WTC11 (cell line): Measurements from ENCODE around the gene SLIT1.

ENCODE experiments used
- CBFB ChIP-seq: sonication (generic); formaldehyde crosslinking; IDR thresholded peaks from 2 replicates; pipeline ENCODE4 v1.8.1; 2022; ENCODE audit warnings: mild to moderate bottlenecking, low read depth, missing genetic modification reagents
- CREB1 ChIP-seq: sonication (generic); formaldehyde crosslinking; IDR thresholded peaks from 2 replicates; pipeline ENCODE4 v1.8.0; 2023; ENCODE audit warnings: mild to moderate bottlenecking, missing genetic modification reagents
- CREM ChIP-seq: sonication (generic); formaldehyde crosslinking; IDR thresholded peaks from 2 replicates; pipeline ENCODE4 v1.8.1; 2022; ENCODE audit warnings: mild to moderate bottlenecking, missing genetic modification reagents, moderate library complexity
- FOXP1 ChIP-seq: sonication (generic); formaldehyde crosslinking; IDR thresholded peaks from 2 replicates; pipeline ENCODE4 v1.8.0; 2022; ENCODE audit warnings: missing genetic modification reagents, mild to moderate bottlenecking, moderate library complexity, borderline replicate concordance
- ZNF232 ChIP-seq: sonication (generic); formaldehyde crosslinking; IDR thresholded peaks from 2 replicates; pipeline ENCODE4 v1.8.0; 2022; ENCODE audit warnings: mild to moderate bottlenecking, missing genetic modification reagents
- ZNF423 ChIP-seq: fragments of 250-450 bp; sonication (Bioruptor Pico); IDR thresholded peaks from 2 replicates; pipeline ENCODE4 v2.1.2; 2022; ENCODE audit warnings: mild to moderate bottlenecking, moderate library complexity
- TF ChIP-seq, protein P1 (sequence below): fragments of 200-600 bp; IDR thresholded peaks from 2 replicates; pipeline ENCODE4 v1.8.0; 2022; ENCODE audit warnings: antibody characterized with exemption
- TF ChIP-seq, protein P2 (sequence below): sonication (generic); formaldehyde crosslinking; IDR thresholded peaks from 2 replicates; pipeline ENCODE4 v1.8.1; 2022; ENCODE audit warnings: missing genetic modification reagents, borderline replicate concordance
- TF ChIP-seq, protein P3 (sequence below): sonication (generic); formaldehyde crosslinking; IDR thresholded peaks from 2 replicates; pipeline ENCODE4 v1.8.1; 2023; ENCODE audit warnings: mild to moderate bottlenecking, missing genetic modification reagents, moderate library complexity
- TF ChIP-seq, protein P4 (sequence below): sonication (generic); formaldehyde crosslinking; conservative IDR thresholded peaks from 2 replicates; pipeline ENCODE4 v1.8.1; 2022; ENCODE audit warnings: mild to moderate bottlenecking, missing genetic modification reagents
- TF ChIP-seq, protein P5 (sequence below): sonication (generic); formaldehyde crosslinking; IDR thresholded peaks from 2 replicates; pipeline ENCODE4 v1.8.1; 2022; ENCODE audit warnings: mild to moderate bottlenecking, missing genetic modification reagents, moderate library complexity, borderline replicate concordance
- TF ChIP-seq, protein P6 (sequence below): fragments of 250-450 bp; sonication (Bioruptor Pico); IDR thresholded peaks from 2 replicates; pipeline ENCODE4 v2.1.2; 2022; ENCODE audit warnings: mild to moderate bottlenecking, moderate library complexity

DNA sequence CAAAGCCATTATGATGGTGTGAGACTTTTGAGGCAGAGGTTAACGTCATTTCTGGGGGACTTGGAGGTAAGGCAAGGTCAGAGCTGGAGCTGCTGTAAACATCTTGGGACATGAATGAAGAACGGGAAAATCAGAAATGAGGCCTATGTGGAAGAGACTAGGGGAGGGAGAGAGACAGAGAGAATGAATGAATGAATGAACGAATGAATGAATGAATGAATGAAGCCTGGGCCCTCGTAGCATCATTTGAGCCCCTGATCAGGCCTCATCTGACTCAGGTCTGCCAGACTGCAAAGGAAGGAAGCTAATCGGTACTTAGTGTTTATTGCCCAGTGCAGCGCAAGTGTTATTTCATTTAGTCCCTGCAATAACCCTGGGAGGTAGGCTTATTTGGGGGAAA lies 79.6 kb downstream of the SLIT1 start:
- TF ChIP-seq, protein P1, sequence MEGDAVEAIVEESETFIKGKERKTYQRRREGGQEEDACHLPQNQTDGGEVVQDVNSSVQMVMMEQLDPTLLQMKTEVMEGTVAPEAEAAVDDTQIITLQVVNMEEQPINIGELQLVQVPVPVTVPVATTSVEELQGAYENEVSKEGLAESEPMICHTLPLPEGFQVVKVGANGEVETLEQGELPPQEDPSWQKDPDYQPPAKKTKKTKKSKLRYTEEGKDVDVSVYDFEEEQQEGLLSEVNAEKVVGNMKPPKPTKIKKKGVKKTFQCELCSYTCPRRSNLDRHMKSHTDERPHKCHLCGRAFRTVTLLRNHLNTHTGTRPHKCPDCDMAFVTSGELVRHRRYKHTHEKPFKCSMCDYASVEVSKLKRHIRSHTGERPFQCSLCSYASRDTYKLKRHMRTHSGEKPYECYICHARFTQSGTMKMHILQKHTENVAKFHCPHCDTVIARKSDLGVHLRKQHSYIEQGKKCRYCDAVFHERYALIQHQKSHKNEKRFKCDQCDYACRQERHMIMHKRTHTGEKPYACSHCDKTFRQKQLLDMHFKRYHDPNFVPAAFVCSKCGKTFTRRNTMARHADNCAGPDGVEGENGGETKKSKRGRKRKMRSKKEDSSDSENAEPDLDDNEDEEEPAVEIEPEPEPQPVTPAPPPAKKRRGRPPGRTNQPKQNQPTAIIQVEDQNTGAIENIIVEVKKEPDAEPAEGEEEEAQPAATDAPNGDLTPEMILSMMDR = no peak
- TF ChIP-seq CREB1 (CRISPR knock-in tag) (no peak), FOXP1 (no peak), CREM (CRISPR knock-in tag) (no peak), ZNF423 (no peak), ZNF232 (no peak), CBFB (no peak)
- TF ChIP-seq, protein P2, sequence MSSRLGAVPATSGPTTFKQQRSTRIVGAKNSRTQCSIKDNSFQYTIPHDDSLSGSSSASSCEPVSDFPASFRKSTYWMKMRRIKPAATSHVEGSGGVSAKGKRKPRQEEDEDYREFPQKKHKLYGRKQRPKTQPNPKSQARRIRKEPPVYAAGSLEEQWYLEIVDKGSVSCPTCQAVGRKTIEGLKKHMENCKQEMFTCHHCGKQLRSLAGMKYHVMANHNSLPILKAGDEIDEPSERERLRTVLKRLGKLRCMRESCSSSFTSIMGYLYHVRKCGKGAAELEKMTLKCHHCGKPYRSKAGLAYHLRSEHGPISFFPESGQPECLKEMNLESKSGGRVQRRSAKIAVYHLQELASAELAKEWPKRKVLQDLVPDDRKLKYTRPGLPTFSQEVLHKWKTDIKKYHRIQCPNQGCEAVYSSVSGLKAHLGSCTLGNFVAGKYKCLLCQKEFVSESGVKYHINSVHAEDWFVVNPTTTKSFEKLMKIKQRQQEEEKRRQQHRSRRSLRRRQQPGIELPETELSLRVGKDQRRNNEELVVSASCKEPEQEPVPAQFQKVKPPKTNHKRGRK (CRISPR knock-in tag) = no peak
- TF ChIP-seq, protein P3, sequence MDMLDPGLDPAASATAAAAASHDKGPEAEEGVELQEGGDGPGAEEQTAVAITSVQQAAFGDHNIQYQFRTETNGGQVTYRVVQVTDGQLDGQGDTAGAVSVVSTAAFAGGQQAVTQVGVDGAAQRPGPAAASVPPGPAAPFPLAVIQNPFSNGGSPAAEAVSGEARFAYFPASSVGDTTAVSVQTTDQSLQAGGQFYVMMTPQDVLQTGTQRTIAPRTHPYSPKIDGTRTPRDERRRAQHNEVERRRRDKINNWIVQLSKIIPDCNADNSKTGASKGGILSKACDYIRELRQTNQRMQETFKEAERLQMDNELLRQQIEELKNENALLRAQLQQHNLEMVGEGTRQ (CRISPR knock-in tag) = no peak
- TF ChIP-seq, protein P4, sequence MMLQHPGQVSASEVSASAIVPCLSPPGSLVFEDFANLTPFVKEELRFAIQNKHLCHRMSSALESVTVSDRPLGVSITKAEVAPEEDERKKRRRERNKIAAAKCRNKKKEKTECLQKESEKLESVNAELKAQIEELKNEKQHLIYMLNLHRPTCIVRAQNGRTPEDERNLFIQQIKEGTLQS (CRISPR knock-in tag) = no peak
- TF ChIP-seq, protein P5, sequence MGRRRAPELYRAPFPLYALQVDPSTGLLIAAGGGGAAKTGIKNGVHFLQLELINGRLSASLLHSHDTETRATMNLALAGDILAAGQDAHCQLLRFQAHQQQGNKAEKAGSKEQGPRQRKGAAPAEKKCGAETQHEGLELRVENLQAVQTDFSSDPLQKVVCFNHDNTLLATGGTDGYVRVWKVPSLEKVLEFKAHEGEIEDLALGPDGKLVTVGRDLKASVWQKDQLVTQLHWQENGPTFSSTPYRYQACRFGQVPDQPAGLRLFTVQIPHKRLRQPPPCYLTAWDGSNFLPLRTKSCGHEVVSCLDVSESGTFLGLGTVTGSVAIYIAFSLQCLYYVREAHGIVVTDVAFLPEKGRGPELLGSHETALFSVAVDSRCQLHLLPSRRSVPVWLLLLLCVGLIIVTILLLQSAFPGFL (CRISPR knock-in tag) = no peak
- TF ChIP-seq, protein P6, sequence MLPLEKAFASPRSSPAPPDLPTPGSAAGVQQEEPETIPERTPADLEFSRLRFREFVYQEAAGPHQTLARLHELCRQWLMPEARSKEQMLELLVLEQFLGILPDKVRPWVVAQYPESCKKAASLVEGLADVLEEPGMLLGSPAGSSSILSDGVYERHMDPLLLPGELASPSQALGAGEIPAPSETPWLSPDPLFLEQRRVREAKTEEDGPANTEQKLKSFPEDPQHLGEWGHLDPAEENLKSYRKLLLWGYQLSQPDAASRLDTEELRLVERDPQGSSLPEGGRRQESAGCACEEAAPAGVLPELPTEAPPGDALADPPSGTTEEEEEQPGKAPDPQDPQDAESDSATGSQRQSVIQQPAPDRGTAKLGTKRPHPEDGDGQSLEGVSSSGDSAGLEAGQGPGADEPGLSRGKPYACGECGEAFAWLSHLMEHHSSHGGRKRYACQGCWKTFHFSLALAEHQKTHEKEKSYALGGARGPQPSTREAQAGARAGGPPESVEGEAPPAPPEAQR (CRISPR knock-in tag) = no peak
